Osteocyte (in vitro differentiated cells): ENCODE measurements around the gene CRACR2B. TPM values are rescaled to one million over a fixed set of nuclear protein-coding genes. Genes with fewer than 3 reads are reported as not detected.

Experiments
- DNase-seq: peaks from one replicate; pipeline ENCODE4 v3.0.0; 2021; ENCODE audit warnings: mixed read lengths; ENCODE audit not compliant: unreplicated experiment; ENCODE audit errors: extremely low spot score
- H3K27ac Mint-ChIP-seq: one replicate; pipeline ENCODE4 v1.8.0; 2021; ENCODE audit warnings: mild to moderate bottlenecking, mixed read lengths; ENCODE audit not compliant: unreplicated experiment
- H3K27me3 Mint-ChIP-seq: one replicate; pipeline ENCODE4 v1.8.0; 2021; ENCODE audit warnings: mixed read lengths; ENCODE audit not compliant: unreplicated experiment
- H3K36me3 Mint-ChIP-seq: one replicate; pipeline ENCODE4 v1.8.0; 2021; ENCODE audit warnings: mixed read lengths; ENCODE audit not compliant: unreplicated experiment
- H3K4me1 Mint-ChIP-seq: one replicate; pipeline ENCODE4 v1.8.0; 2021; ENCODE audit warnings: mixed read lengths; ENCODE audit not compliant: unreplicated experiment
- H3K4me3 Mint-ChIP-seq: one replicate; pipeline ENCODE4 v1.8.0; 2021; ENCODE audit warnings: mild to moderate bottlenecking, moderate library complexity, mixed read lengths; ENCODE audit not compliant: unreplicated experiment
- H3K9me3 Mint-ChIP-seq: one replicate; pipeline ENCODE4 v1.8.0; 2021; ENCODE audit warnings: mixed read lengths; ENCODE audit not compliant: unreplicated experiment
- total RNA-seq: library from RNA; stranded (reverse); gene quantifications from 2 replicates; pipeline ENCODE4 v1.2.1, GENCODE V29; 2021
- TF ChIP-seq, protein P1 (sequence below): fragments of 200-600 bp; sonication (generic); IDR thresholded peaks from 2 replicates; pipeline ENCODE4 v1.5.0; 2021; ENCODE audit warnings: antibody characterized with exemption, mild to moderate bottlenecking, moderate library complexity

CRACR2B gene
- total RNA-seq, 1 donor from 2014 or later = 4.2 TPM

DNA sequence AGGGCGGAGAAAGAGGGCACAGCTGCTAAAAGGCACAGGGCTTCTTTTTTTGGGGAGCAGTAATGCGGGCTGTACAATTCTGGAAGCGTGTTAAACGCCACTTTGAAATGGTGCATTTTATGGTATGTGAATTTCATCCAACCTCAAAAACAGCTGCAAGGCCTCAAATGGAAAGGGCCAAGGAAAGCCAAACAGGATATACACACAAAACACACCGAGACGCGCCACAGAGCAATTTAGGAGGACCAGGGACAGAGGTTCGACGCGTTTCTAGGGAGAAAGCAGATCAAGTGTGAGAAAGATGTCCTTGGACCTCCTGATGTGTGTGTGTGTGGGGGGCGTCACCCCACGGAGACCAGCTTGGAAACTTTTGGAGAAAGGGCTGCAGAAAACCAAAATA is 46.0 kb downstream of the CRACR2B start:
- no peak for DNase-seq
- TF ChIP-seq, protein P1, sequence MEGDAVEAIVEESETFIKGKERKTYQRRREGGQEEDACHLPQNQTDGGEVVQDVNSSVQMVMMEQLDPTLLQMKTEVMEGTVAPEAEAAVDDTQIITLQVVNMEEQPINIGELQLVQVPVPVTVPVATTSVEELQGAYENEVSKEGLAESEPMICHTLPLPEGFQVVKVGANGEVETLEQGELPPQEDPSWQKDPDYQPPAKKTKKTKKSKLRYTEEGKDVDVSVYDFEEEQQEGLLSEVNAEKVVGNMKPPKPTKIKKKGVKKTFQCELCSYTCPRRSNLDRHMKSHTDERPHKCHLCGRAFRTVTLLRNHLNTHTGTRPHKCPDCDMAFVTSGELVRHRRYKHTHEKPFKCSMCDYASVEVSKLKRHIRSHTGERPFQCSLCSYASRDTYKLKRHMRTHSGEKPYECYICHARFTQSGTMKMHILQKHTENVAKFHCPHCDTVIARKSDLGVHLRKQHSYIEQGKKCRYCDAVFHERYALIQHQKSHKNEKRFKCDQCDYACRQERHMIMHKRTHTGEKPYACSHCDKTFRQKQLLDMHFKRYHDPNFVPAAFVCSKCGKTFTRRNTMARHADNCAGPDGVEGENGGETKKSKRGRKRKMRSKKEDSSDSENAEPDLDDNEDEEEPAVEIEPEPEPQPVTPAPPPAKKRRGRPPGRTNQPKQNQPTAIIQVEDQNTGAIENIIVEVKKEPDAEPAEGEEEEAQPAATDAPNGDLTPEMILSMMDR = no peak
- Mint-ChIP-seq H3K36me3 (no peaks in the 10 kb centered on the region), H3K4me1 (peaks cover 18% of the 10 kb centered on the region), H3K9me3 (no peaks in the 10 kb centered on the region), H3K4me3 (no peak overlapping the region), H3K27me3 (no peaks in the 10 kb centered on the region), H3K27ac (no peak overlapping the region)

DNA sequence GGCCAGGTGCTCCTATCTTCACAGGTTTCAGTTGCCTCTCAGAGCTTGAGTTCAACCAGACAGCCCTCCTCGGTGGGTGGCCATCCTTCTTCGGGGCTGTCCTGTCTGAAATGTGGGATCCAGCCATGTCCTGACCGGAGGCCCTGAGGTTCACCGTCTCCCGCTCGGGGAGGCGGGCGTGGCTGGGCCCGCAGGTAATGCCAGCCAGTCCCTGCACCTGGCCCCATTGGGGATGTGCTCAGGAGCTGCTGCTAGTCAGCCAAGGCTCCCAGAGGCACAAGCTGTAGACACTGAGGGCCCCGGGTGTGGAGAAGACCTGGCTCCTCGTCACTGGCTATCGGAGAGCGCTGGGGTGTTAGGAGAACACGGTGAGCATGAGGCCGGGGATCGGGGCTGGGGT is 47.5 kb downstream of the CRACR2B start:
- Mint-ChIP-seq H3K4me1 (peaks cover 18% of the 10 kb centered on the region), H3K36me3 (peaks cover 2% of the 10 kb centered on the region), H3K27ac (no peak overlapping the region), H3K9me3 (no peaks in the 10 kb centered on the region), H3K27me3 (no peaks in the 10 kb centered on the region), H3K4me3 (no peak overlapping the region)
- TF ChIP-seq, protein P1 = no peak
- no peak for DNase-seq

DNA sequence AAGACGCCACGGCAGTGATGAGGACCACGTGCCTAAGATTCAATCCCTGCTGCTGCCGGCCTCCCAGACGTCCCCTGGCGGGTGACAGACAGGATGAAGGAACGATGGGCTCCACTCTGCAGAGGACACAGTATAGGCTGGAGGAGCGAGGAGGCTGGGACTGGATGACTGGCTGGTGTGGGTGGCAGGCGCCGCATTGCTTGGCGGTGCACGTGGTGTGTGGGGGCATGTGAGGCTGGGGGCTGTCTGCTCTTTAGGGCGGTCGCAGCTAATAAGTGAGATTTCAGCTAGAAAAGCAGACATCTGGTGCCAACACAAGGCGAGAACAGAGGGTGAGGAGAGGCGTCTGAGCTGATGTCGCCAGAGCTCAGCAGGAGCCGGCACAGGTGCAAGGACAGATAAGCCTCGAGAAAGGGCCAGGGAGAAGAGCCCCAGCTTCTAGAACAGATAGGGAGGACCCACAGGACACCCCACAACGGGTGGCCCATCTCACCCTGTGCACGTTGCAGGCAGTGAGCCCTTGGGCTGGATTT is 48.1 kb downstream of the CRACR2B start:
- no peak for DNase-seq
- Mint-ChIP-seq H3K4me1 (peaks cover 18% of the 10 kb centered on the region), H3K9me3 (no peaks in the 10 kb centered on the region), H3K27ac (no peak overlapping the region), H3K27me3 (no peaks in the 10 kb centered on the region), H3K4me3 (no peak overlapping the region), H3K36me3 (peaks cover 7% of the 10 kb centered on the region)
- TF ChIP-seq, protein P1 = no peak

DNA sequence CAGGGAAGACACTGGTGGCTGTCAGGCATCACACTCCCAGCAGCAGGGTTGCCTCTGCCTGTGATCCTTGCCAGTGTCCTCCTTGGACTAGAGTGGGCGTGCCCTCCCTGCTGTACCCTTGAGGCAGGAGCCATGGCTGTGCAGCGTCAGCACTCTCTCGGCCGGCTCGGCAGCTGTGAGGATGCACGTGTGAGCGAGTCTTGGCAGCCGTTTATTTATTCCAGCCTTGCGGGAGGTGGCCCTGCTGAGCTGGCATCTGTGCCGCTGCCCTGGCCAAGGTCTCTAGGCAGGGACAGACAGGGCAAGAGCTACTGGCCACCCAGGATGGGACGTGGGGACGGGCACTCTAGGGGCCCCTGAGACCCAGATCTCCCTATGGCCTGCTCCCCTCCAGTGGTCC is 48.8 kb downstream of the CRACR2B start:
- Mint-ChIP-seq H3K4me1 (peaks cover 18% of the 10 kb centered on the region), H3K4me3 (no peak overlapping the region), H3K36me3 (peaks cover 10% of the 10 kb centered on the region), H3K9me3 (no peaks in the 10 kb centered on the region), H3K27me3 (no peaks in the 10 kb centered on the region), H3K27ac (no peak overlapping the region)
- DNase-seq = no peak
- TF ChIP-seq, protein P1 = no peak

DNA sequence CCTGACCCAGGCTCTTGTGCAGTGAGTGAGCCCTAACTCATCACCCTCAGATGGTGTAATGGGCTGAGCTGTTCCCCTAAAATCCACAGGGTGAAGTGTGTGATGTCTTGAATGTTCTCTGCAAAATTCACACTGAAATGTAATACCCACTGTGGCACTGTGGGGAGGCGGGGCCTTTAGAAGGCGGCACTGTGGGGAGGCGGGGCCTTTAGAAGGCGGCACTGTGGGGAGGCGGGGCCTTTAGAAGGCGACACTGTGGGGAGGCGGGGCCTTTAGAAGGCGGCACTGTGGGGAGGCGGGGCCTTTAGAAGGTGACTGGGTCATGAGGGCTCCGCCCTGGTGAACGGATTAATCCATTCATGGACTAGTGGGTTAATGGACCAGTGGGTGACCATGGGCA is 49.8 kb downstream of the CRACR2B start:
- peaks cover 19% of the 10 kb centered on the region for H3K4me1 Mint-ChIP-seq
- no peak for DNase-seq
- no peak overlapping the region for H3K27ac Mint-ChIP-seq
- TF ChIP-seq, protein P1 = no peak
- no peaks in the 10 kb centered on the region for H3K27me3 Mint-ChIP-seq
- no peaks in the 10 kb centered on the region for H3K9me3 Mint-ChIP-seq
- H3K36me3 Mint-ChIP-seq = peaks cover 14% of the 10 kb centered on the region
- H3K4me3 Mint-ChIP-seq = no peak overlapping the region
